K562 (cell line): ENCODE data around the gene DDR2. TPM values are rescaled to one million over a fixed set of nuclear protein-coding genes. Genes with fewer than 3 reads are reported as not detected.

Experiments
- ATAC-seq: fragments of 200-7000 bp; cut with Tn5 transposase; 3 replicates; pipeline ENCODE4 v1.9.1; 2020; ENCODE audit warnings: moderate library complexity
- BruUV-seq: library from RNA; stranded (reverse); fragments of 400-500 nt; replicated peaks from 2 replicates; lab custom pipeline; 2021; lab: Mats Ljungman, UMichigan
- CTCF ChIA-PET: fragments of 300-600 bp; formaldehyde crosslinking; extraction: SDS; loops from one replicate; lab custom pipeline; 2021; ENCODE audit warnings: low intra/inter-chr PET ratio; lab: Yijun Ruan, JAX
- POLR2A ChIA-PET: fragments of 300-600, 350-650 bp; sonication (Branson Sonifier 250); formaldehyde crosslinking; extraction: SDS; loops from one replicate; lab custom pipeline; 2021; ENCODE audit warnings: antibody characterized with exemption, inconsistent platforms; lab: Yijun Ruan, JAX
- DNase-seq, 4 experiments: peaks; one replicate each; pipeline versions ENCODE4 v3.0.0 to v3.0.0-alpha.2; 2011 to 2018; ENCODE audit warnings: low spot score in 3 of 4, mixed read lengths in 3 of 4; ENCODE audit errors: extremely low read depth in 1 of 4
- FAIRE-seq: peaks from 2 replicates; lab custom pipeline; 2011; peaks lifted over from hg19 to GRCh38; lab: Jason Lieb, UNC
- H2AFZ ChIP-seq: 2 replicates; pipeline ENCODE4 v1.6.0; 2011; ENCODE audit warnings: low read depth, low read length, control low read depth, inconsistent platforms
- H3K27ac ChIP-seq: fragments of 200-600 bp; 3 replicates; pipeline ENCODE4 v1.8.0; 2011; ENCODE audit warnings: low read depth, mild to moderate bottlenecking, control low read depth, inconsistent platforms, low read length, moderate library complexity, mixed read lengths; ENCODE audit errors: extremely low read depth
- H3K27me3 ChIP-seq, 2 experiments: fragments of 300-600 bp in 1 of 2; 2 replicates in 1 of 2; 3 replicates in 1 of 2; pipeline versions ENCODE4 v1.6.0 to v1.8.0; 2011; ENCODE audit warnings: inconsistent platforms in 2 of 2, low read length in 2 of 2, mild to moderate bottlenecking in 1 of 2, mixed read lengths in 1 of 2, moderate library complexity in 1 of 2; ENCODE audit not compliant: control insufficient read depth in 2 of 2, insufficient read depth in 2 of 2
- H3K36me3 ChIP-seq: fragments of 300-600 bp; 3 replicates; pipeline ENCODE4 v1.8.0; 2011; ENCODE audit warnings: mild to moderate bottlenecking, low read length, inconsistent platforms; ENCODE audit not compliant: control insufficient read depth, insufficient read depth
- H3K4me1 ChIP-seq, 2 experiments: fragments of 200-600 bp in 1 of 2; replicated peaks in 1 of 2; 2 replicates in 1 of 2; 3 replicates in 1 of 2; pipeline versions ENCODE4 v1.5.1 to v1.8.0; 2011; ENCODE audit warnings: inconsistent platforms in 2 of 2, low read length in 2 of 2, mild to moderate bottlenecking in 1 of 2, mixed read lengths in 1 of 2, moderate library complexity in 1 of 2; ENCODE audit not compliant: control insufficient read depth in 2 of 2, insufficient read depth in 2 of 2
- H3K4me2 ChIP-seq: 2 replicates; pipeline ENCODE4 v1.6.1; 2011; ENCODE audit warnings: low read length, control low read depth, inconsistent platforms, mixed read lengths; ENCODE audit not compliant: insufficient read depth
- H3K4me3 ChIP-seq: fragments of 200-600 bp; sonication (generic), shearing (Covaris generic); 2 replicates; pipeline ENCODE4 v1.5.1; 2016; ENCODE audit warnings: control low read depth, inconsistent platforms
- H3K79me2 ChIP-seq: fragments of 200-600 bp; 3 replicates; pipeline ENCODE4 v1.8.0; 2011; ENCODE audit warnings: low read length, inconsistent platforms; ENCODE audit not compliant: control insufficient read depth, insufficient read depth
- H3K9ac ChIP-seq, 2 experiments: 2 replicates each; pipeline versions ENCODE4 v1.6.0 to v1.6.1; 2011; ENCODE audit warnings: low read depth in 2 of 2, low read length in 2 of 2, control low read depth in 1 of 2, inconsistent platforms in 1 of 2, mild to moderate bottlenecking in 1 of 2, mixed read lengths in 1 of 2; ENCODE audit not compliant: insufficient read depth in 1 of 2
- H3K9me1 ChIP-seq: one replicate; pipeline ENCODE4 v1.6.0; 2011; ENCODE audit warnings: inconsistent platforms, mild to moderate bottlenecking, low read length, moderate library complexity; ENCODE audit not compliant: control insufficient read depth, insufficient read depth
- H3K9me3 ChIP-seq: replicated peaks from 2 replicates; pipeline ENCODE4 v1.5.1; 2011; ENCODE audit warnings: low read depth, low read length, inconsistent platforms; ENCODE audit not compliant: control insufficient read depth, insufficient read depth
- H4K20me1 ChIP-seq: replicated peaks from 2 replicates; pipeline ENCODE4 v1.6.1; 2011; ENCODE audit warnings: low read length, inconsistent platforms, mixed read lengths; ENCODE audit not compliant: control insufficient read depth, insufficient read depth
- BCL6 ChIP-seq: fragments of 250-450 bp; sonication (Bioruptor Pico); IDR thresholded peaks from 2 replicates; pipeline ENCODE4 v1.4.0; 2020
- BRF2 ChIP-seq: IDR thresholded peaks from 3 replicates; pipeline ENCODE4 v1.6.1; 2011; ENCODE audit warnings: borderline replicate concordance, mild to moderate bottlenecking; ENCODE audit not compliant: insufficient read length, insufficient read depth
- CBX2 ChIP-seq: fragments of 200-600 bp; sonication (generic); IDR thresholded peaks from one replicate; pipeline ENCODE4 v1.6.1; 2012; ENCODE audit warnings: mild to moderate bottlenecking, low read length, inconsistent platforms; ENCODE audit not compliant: insufficient read depth, poor library complexity, severe bottlenecking
- CREB3L1 ChIP-seq: fragments of 450-650 bp; IDR thresholded peaks from 2 replicates; pipeline ENCODE4 v1.6.1; 2014; ENCODE audit warnings: low read depth, mild to moderate bottlenecking, moderate library complexity, borderline replicate concordance
- CSDE1 ChIP-seq, 2 experiments: fragments of 450-650 bp; IDR thresholded peaks; 2 replicates each; pipeline ENCODE4 v1.6.1; 2016; ENCODE audit warnings: mild to moderate bottlenecking in 1 of 2
- DEAF1 ChIP-seq: fragments of 450-650 bp; formaldehyde crosslinking; IDR thresholded peaks from 2 replicates; pipeline ENCODE4 v1.4.0; 2020; ENCODE audit warnings: mild to moderate bottlenecking, moderate library complexity
- FOS ChIP-seq: IDR thresholded peaks from 3 replicates; pipeline ENCODE4 v1.6.1; 2011; ENCODE audit not compliant: insufficient read length; ENCODE audit errors: extremely low read depth
- HOXB6 ChIP-seq: fragments of 250-450 bp; sonication (Bioruptor Pico); IDR thresholded peaks from 2 replicates; pipeline ENCODE4 v1.5.1; 2022; ENCODE audit warnings: mild to moderate bottlenecking, borderline replicate concordance
- L3MBTL2 ChIP-seq: fragments of 450-650 bp; IDR thresholded peaks from 2 replicates; pipeline ENCODE4 v1.6.1; 2016; ENCODE audit warnings: mild to moderate bottlenecking, moderate library complexity
- MYBL2 ChIP-seq, 2 experiments: fragments of 450-650 bp in 1 of 2; sonication (generic) in 1 of 2; formaldehyde crosslinking in 1 of 2; IDR thresholded peaks; 2 replicates each; pipeline versions ENCODE4 v1.6.1 to v1.8.1; 2017 to 2022; ENCODE audit warnings: borderline replicate concordance in 1 of 2, inconsistent platforms in 1 of 2, low read depth in 1 of 2, mild to moderate bottlenecking in 1 of 2, missing genetic modification reagents in 1 of 2, moderate library complexity in 1 of 2
- NFATC3 ChIP-seq: fragments of 450-650 bp; IDR thresholded peaks from 2 replicates; pipeline ENCODE4 v1.6.1; 2017; ENCODE audit warnings: mild to moderate bottlenecking
- NFYB ChIP-seq: IDR thresholded peaks from 2 replicates; pipeline ENCODE4 v1.6.1; 2011; ENCODE audit warnings: mild to moderate bottlenecking, moderate library complexity; ENCODE audit not compliant: insufficient read length; ENCODE audit errors: extremely low read depth
- RBM14 ChIP-seq: fragments of 200-400 bp; formaldehyde crosslinking; IDR thresholded peaks from 2 replicates; pipeline ENCODE4 v1.6.1; 2018; ENCODE audit warnings: low read depth, mild to moderate bottlenecking, low read length, moderate library complexity, borderline replicate concordance; ENCODE audit not compliant: insufficient read depth
- ZFP36 ChIP-seq: fragments of 150-350 bp; IDR thresholded peaks from 2 replicates; pipeline ENCODE4 v1.6.1; 2018; ENCODE audit warnings: low read length, low read depth; ENCODE audit not compliant: partially characterized antibody
- ZZZ3 ChIP-seq: fragments of 450-650 bp; IDR thresholded peaks from 2 replicates; pipeline ENCODE4 v1.6.1; 2016; ENCODE audit warnings: antibody characterized with exemption, mild to moderate bottlenecking, moderate library complexity
- WGBS: fragments of 100-300 bp; shearing (Covaris generic); methylation state at CpG from one replicate; pipeline ENCODE4 v1.1.6; 2016; ENCODE audit warnings: low coverage, mixed read lengths; ENCODE audit not compliant: insufficient coverage; ENCODE audit errors: missing lambda C conversion rate; 5-methylcytosine and 5-hydroxymethylcytosine counted together
- in situ Hi-C: fragments of 300-500 bp; cut with MboI; formaldehyde crosslinking; loops from 4 replicates; pipeline ENCODE4 v1.15.0; 2018; ENCODE audit warnings: inconsistent platforms, mixed read lengths
- intact Hi-C: fragments of 100-400 bp; cut with micrococcal nuclease; formaldehyde crosslinking; loops from 2 replicates; pipeline ENCODE4 v1.14.2; 2022
- polyA plus RNA-seq, 8 experiments: library from polyadenylated mRNA; depleted of rRNA in 4 of 8; stranded (reverse) in 5 of 8; unstranded in 3 of 8; fragments of >200 nt; fragmentation: Nextera tagmentation in 2 of 8; fragmentation: Illumina TruSeq in 1 of 8; extraction: Ambion mirVana in 2 of 8; extraction: Trizol in 1 of 8; gene quantifications; 2 replicates each; pipeline versions ENCODE4 v1.2.1 to v1.2.3, GENCODE V29; 2011 to 2014; ENCODE audit warnings: inconsistent platforms in 1 of 8, missing spikeins in 1 of 8
- total RNA-seq, 7 experiments: library from RNA; depleted of rRNA in 6 of 7; stranded (reverse); fragments of >200 nt in 6 of 7; fragmentation: Illumina TruSeq in 2 of 7; extraction: Trizol in 2 of 7; gene quantifications; 2 replicates each; pipeline versions ENCODE4 v1.2.1 to v1.2.3, GENCODE V29; 2011 to 2021; ENCODE audit warnings: low replicate concordance in 1 of 7

DDR2 gene
- total and polyA plus RNA-seq, 9 of the 15 experiments (the other 6 are each of a cell fraction or from before 2014, with no cell fraction given): 0.36 to 2.0 (median 1.1) TPM

GRCh38 chr1:162704673-162705424 lies 72.6 kb downstream of the DDR2 start:
- Histone ChIP-seq H4K20me1 (no peaks in the 10 kb centered on the region), H3K9ac (0 out of 4 replicates have a peak overlapping the region, but pooled peaks of 1 of the 2 experiments have one; percentile 12), H3K9me3 (no peaks in the 10 kb centered on the region), H3K4me3 (no peak overlapping the region), H3K27ac (no peak overlapping the region), H3K36me3 (no peaks in the 10 kb centered on the region), H3K79me2 (no peaks in the 10 kb centered on the region), H2AFZ (no peak overlapping the region), H3K27me3 (no peaks in the 10 kb centered on the region), H3K4me1 (peaks cover 0 to 2% of the 10 kb centered on the region in 2 experiments; a peak in 2 of 5 replicates), H3K4me2 (no peak overlapping the region), H3K9me1 (no peaks in the 10 kb centered on the region)
- no TSS peak for BruUV-seq
- intact Hi-C loops (no loop called here), in situ Hi-C loops (no loop called here)
- TF ChIP-seq L3MBTL2 (no peak), HOXB6 (CRISPR knock-in tag) (no peak), CSDE1 (IDR thresholded peaks at IDR 0.05) (no peak), FOS (no peak), ZFP36 (no peak), NFATC3 (no peak), CBX2 (no peak), RBM14 (no peak), NFYB (no peak), BCL6 (no peak), ZZZ3 (no peak), MYBL2 (IDR thresholded peaks at IDR 0.05; ENCODE audit: low read depth) (no peak), MYBL2 (CRISPR knock-in tag; IDR thresholded peaks at IDR 0.05; ENCODE audit: borderline replicate concordance) (no peak), DEAF1 (no peak), BRF2 (no peak), CREB3L1 (no peak)
- DNase-seq (no peak), ATAC-seq (no peak), FAIRE-seq (no peak)
- POLR2A ChIA-PET: interaction anchor here (0.7 to 1.1 kb wide), 2 partner anchors 10 to 69 kb away, joined by 3 read pairs; no protein-coding TSS in a partner anchor
- CTCF ChIA-PET: no interaction called here
- 35% methylated on average over 11 of the region's 11 CpGs for WGBS
